PFSK-1 (cell line): ENCODE results near the gene ACY1.

Experiments used
- FOXP2 ChIP-seq: optimal IDR thresholded peaks from 2 replicates; pipeline ENCODE3; 2011; ENCODE audit warnings: borderline replicate concordance, control low read depth, inconsistent platforms; ENCODE audit not compliant: insufficient read depth; ENCODE audit errors: extremely low read length, extremely low read depth
- POLR2AphosphoS5 ChIP-seq: IDR thresholded peaks from 2 replicates; pipeline ENCODE4 v1.6.1; 2012; ENCODE audit warnings: low read depth, mild to moderate bottlenecking, control low read depth, low read length, moderate library complexity
- REST ChIP-seq, 2 experiments: IDR thresholded peaks; 2 replicates each; pipeline versions ENCODE4 v1.6.1 to v1.8.0; 2011 to 2012; ENCODE audit warnings: low read depth in 2 of 2, low read length in 2 of 2, control low read depth in 1 of 2, inconsistent platforms in 1 of 2, mild to moderate bottlenecking in 1 of 2, moderate library complexity in 1 of 2; ENCODE audit not compliant: insufficient read depth in 1 of 2
- SIN3A ChIP-seq: IDR thresholded peaks from 2 replicates; pipeline ENCODE4 v1.6.1; 2012; ENCODE audit warnings: mild to moderate bottlenecking, low read length, moderate library complexity, borderline replicate concordance; ENCODE audit not compliant: insufficient read depth
- TAF1 ChIP-seq: IDR thresholded peaks from 2 replicates; pipeline ENCODE4 v1.6.1; 2012; ENCODE audit warnings: low read length, control low read depth, borderline replicate concordance; ENCODE audit not compliant: insufficient read depth

Gene ACY1

GRCh38 chr3:51960386-51960785 is 22.9 kb upstream of the ACY1 start:
- TF ChIP-seq FOXP2 (no peak), REST (IDR thresholded peaks at IDR 0.05; ENCODE audit: insufficient read depth in 1 of 2, low read depth in 2 of 2, low read length in 2 of 2) (no peak), SIN3A (no peak), POLR2AphosphoS5 (no peak), TAF1 (no peak)

GRCh38 chr3:51961011-51961410 is 22.3 kb upstream of the ACY1 start:
- TF ChIP-seq SIN3A: no peak
- no peak for TF ChIP-seq TAF1
- no peak for TF ChIP-seq REST (IDR thresholded peaks at IDR 0.05; ENCODE audit: insufficient read depth in 1 of 2, low read depth in 2 of 2, low read length in 2 of 2)
- no peak for TF ChIP-seq FOXP2
- TF ChIP-seq POLR2AphosphoS5: no peak

GRCh38 chr3:51961602-51962569 is 21.4 kb upstream of the ACY1 start:
- TF ChIP-seq SIN3A: no peak
- TF ChIP-seq TAF1: no peak
- no peak for TF ChIP-seq POLR2AphosphoS5
- no peak for TF ChIP-seq REST (IDR thresholded peaks at IDR 0.05; ENCODE audit: insufficient read depth in 1 of 2, low read depth in 2 of 2, low read length in 2 of 2)
- no peak for TF ChIP-seq FOXP2

- TF ChIP-seq POLR2AphosphoS5 (no peak), REST (IDR thresholded peaks at IDR 0.05; ENCODE audit: insufficient read depth in 1 of 2, low read depth in 2 of 2, low read length in 2 of 2) (no peak), TAF1 (no peak), SIN3A (no peak), FOXP2 (no peak)
Observed at GRCh38 chr3:51962854-51963530, 20.3 kb upstream of the ACY1 start.
